Upper lobe of left lung (tissue), 4 donors: Measurements from ENCODE around the gene ZMYM3.

Source experiments
- CTCF ChIP-seq, 6 experiments: fragments of 450-650 bp in 4 of 6; fragments of 200-600 bp in 2 of 6; sonication (generic) in 2 of 6; IDR thresholded peaks; one replicate each; pipeline ENCODE4 v1.5.1; 2016 to 2019; ENCODE audit warnings: antibody characterized with exemption in 6 of 6
- EP300 ChIP-seq, 4 donors: sonication (generic); formaldehyde crosslinking; IDR thresholded peaks; one replicate each; pipeline ENCODE4 v1.5.1; 2017; ENCODE audit warnings: antibody characterized with exemption in 4 of 4, control low read depth in 2 of 4
- POLR2A ChIP-seq, 4 donors: fragments of 450-650 bp; IDR thresholded peaks; one replicate each; pipeline ENCODE4 v1.5.1; 2016 to 2017; ENCODE audit warnings: antibody characterized with exemption in 4 of 4, mild to moderate bottlenecking in 2 of 4
- POLR2AphosphoS5 ChIP-seq, 2 donors: sonication (generic); formaldehyde crosslinking; IDR thresholded peaks; one replicate each; pipeline ENCODE4 v1.5.1; 2017; ENCODE audit warnings: antibody characterized with exemption in 2 of 2

DNA sequence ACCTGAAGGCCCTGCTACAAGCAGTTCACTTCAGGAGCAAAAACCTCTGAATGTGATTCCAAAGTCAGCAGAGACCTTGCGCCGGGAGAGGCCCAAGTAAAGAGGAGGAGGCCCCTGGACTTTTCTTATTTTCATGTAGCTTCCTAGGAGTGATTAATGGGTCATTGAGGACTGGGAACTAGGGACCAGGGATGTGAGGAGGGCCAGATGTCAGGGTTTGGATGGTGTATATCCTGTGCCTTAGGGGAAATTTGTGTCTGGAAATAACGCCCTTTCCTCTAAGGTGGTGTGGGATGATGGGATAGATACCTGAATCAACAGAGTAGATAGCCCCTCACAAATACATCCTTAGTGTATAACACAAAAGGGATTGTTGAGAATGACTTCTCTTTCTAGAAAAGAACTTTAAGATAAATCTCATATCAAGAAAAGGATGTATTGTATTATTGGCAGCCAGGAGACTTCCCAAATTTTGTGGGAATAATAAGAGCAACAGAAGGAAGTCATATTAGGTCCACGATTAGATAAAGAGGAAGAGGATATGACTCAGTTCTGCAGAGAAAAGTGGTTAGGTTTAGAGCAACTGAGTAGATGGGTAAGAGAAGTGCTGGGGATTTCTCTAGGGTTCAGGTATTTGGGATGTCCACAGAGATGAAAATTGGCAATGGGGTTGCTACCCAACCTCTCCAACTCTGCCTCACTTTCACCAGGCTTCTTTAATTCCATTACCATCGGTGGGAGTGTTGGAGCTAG, 48.7 kb upstream of the ZMYM3 start:
- TF ChIP-seq CTCF (IDR thresholded peaks at IDR 0.05) (no peak), POLR2AphosphoS5 (IDR thresholded peaks at IDR 0.05) (no peak), EP300 (IDR thresholded peaks at IDR 0.05) (no peak), POLR2A (IDR thresholded peaks at IDR 0.05) (no peak)
